Mesodermal cell (in vitro differentiated cells): ENCODE measurements around the gene EVX1.

ENCODE experiments used
- H3K27ac ChIP-seq: 2 replicates; pipeline ENCODE4 v1.7.0; 2013; ENCODE audit warnings: mild to moderate bottlenecking, low read depth, low read length, moderate library complexity; ENCODE audit not compliant: severe bottlenecking
- H3K36me3 ChIP-seq: 2 replicates; pipeline ENCODE4 v1.7.1; 2013; ENCODE audit warnings: mild to moderate bottlenecking, low read length, moderate library complexity; ENCODE audit not compliant: control insufficient read depth, insufficient read depth
- H3K4me1 ChIP-seq: one replicate; pipeline ENCODE4 v1.7.1; 2013; ENCODE audit warnings: mild to moderate bottlenecking, low read length; ENCODE audit not compliant: insufficient read depth, control insufficient read depth, poor library complexity, severe bottlenecking
- H3K4me3 ChIP-seq: 2 replicates; pipeline ENCODE4 v1.7.0; 2013; ENCODE audit warnings: low read length, control low read depth, mild to moderate bottlenecking; ENCODE audit not compliant: insufficient read depth, poor library complexity, severe bottlenecking; ENCODE audit errors: extremely low read depth
- H3K9me3 ChIP-seq: 2 replicates; pipeline ENCODE4 v1.7.1; 2013; ENCODE audit warnings: mild to moderate bottlenecking, low read length, moderate library complexity; ENCODE audit not compliant: control insufficient read depth
- WGBS, 2 experiments: methylation state at CpG; one replicate each; pipeline ENCODE4 v1.1.5; 2013; ENCODE audit warnings: missing lambda C conversion rate in 2 of 2; ENCODE audit not compliant: insufficient coverage in 2 of 2; 5-methylcytosine and 5-hydroxymethylcytosine counted together

Gene EVX1

GRCh38 chr7:27260211-27260610 lies 17.6 kb downstream of the EVX1 start:
- H3K36me3 ChIP-seq = no peaks in the 10 kb centered on the region
- H3K9me3 ChIP-seq = no peaks in the 10 kb centered on the region
- 70 to 76% methylated on average over 3 of the region's 5 CpGs for WGBS, 2 experiments
- H3K4me3 ChIP-seq = no peak overlapping the region
- H3K4me1 ChIP-seq = peaks cover 5% of the 10 kb centered on the region
- no peak overlapping the region for H3K27ac ChIP-seq

GRCh38 chr7:27262121-27262520 lies 19.5 kb downstream of the EVX1 start:
- WGBS, 2 experiments = 83% methylated on average over 1 of the region's 4 CpGs; no CpG with 5 or more reads in 1 of the 2 experiments
- H3K36me3 ChIP-seq = no peaks in the 10 kb centered on the region
- H3K27ac ChIP-seq = no peak overlapping the region
- H3K9me3 ChIP-seq = no peaks in the 10 kb centered on the region
- H3K4me3 ChIP-seq = no peak overlapping the region
- H3K4me1 ChIP-seq = peaks cover 1% of the 10 kb centered on the region

- WGBS, 2 experiments = 33 to 88% methylated on average over 1 of the region's 2 CpGs
- no peaks in the 10 kb centered on the region for H3K4me1 ChIP-seq
Measured at GRCh38 chr7:27263781-27264180, 21.2 kb downstream of the EVX1 start.

GRCh38 chr7:27269455-27269854 lies 26.9 kb downstream of the EVX1 start:
- no peak overlapping the region for H3K4me3 ChIP-seq
- 84 to 91% methylated on average over 12 to 13 of the region's 14 CpGs for WGBS, 2 experiments
- no peaks in the 10 kb centered on the region for H3K9me3 ChIP-seq
- H3K27ac ChIP-seq = no peak overlapping the region
- H3K4me1 ChIP-seq = no peaks in the 10 kb centered on the region
- no peaks in the 10 kb centered on the region for H3K36me3 ChIP-seq

More at GRCh38 chr7:27263781-27264180, 21.2 kb downstream of the EVX1 start:
- no peak overlapping the region for H3K4me3 ChIP-seq
- H3K27ac ChIP-seq = no peak overlapping the region
- no peaks in the 10 kb centered on the region for H3K36me3 ChIP-seq
- no peaks in the 10 kb centered on the region for H3K9me3 ChIP-seq

- Histone ChIP-seq H3K4me1 (no peaks in the 10 kb centered on the region), H3K27ac (no peak overlapping the region), H3K36me3 (no peaks in the 10 kb centered on the region), H3K4me3 (no peak overlapping the region), H3K9me3 (no peaks in the 10 kb centered on the region)
- no CpG with 5 or more reads among the region's 1 CpG for WGBS, 2 experiments
Measured at GRCh38 chr7:27271384-27271783, 28.8 kb downstream of the EVX1 start.

GRCh38 chr7:27277628-27278027 lies 35.0 kb downstream of the EVX1 start:
- H3K4me3 ChIP-seq = no peak overlapping the region
- no peaks in the 10 kb centered on the region for H3K4me1 ChIP-seq
- H3K9me3 ChIP-seq = no peaks in the 10 kb centered on the region
- H3K27ac ChIP-seq = peak overlapping the region; percentile 57
- WGBS, 2 experiments = 73 to 100% methylated on average over 1 of the region's 2 CpGs
- no peaks in the 10 kb centered on the region for H3K36me3 ChIP-seq

- H3K36me3 ChIP-seq = no peaks in the 10 kb centered on the region
- 88 to 100% methylated on average over 1 to 2 of the region's 3 CpGs for WGBS, 2 experiments
- no peak overlapping the region for H3K4me3 ChIP-seq
- H3K4me1 ChIP-seq = no peaks in the 10 kb centered on the region
- H3K9me3 ChIP-seq = no peaks in the 10 kb centered on the region
- no peak overlapping the region for H3K27ac ChIP-seq
Measured at GRCh38 chr7:27283558-27283957, 41.0 kb downstream of the EVX1 start.

GRCh38 chr7:27295236-27295635 lies 52.6 kb downstream of the EVX1 start:
- WGBS, 2 experiments = 93 to 100% methylated on average over 1 of the region's 2 CpGs
- Histone ChIP-seq H3K9me3 (no peaks in the 10 kb centered on the region), H3K4me1 (no peaks in the 10 kb centered on the region), H3K27ac (no peak overlapping the region), H3K36me3 (no peaks in the 10 kb centered on the region), H3K4me3 (no peak overlapping the region)

GRCh38 chr7:27297356-27297755 lies 54.8 kb downstream of the EVX1 start:
- Histone ChIP-seq H3K27ac (no peak overlapping the region), H3K4me1 (no peaks in the 10 kb centered on the region), H3K36me3 (no peaks in the 10 kb centered on the region), H3K4me3 (no peak overlapping the region), H3K9me3 (no peaks in the 10 kb centered on the region)
- 88 to 99% methylated on average over 7 to 8 of the region's 8 CpGs for WGBS, 2 experiments
